HFFc6 (cell line): ENCODE data around the gene DNAJB6. TPM values are rescaled to one million over a fixed set of nuclear protein-coding genes. Genes with fewer than 3 reads are reported as not detected.

ENCODE experiments used
- DNase-seq: peaks from one replicate; pipeline ENCODE4 v3.0.0-alpha.2; 2018
- H3K27ac Mint-ChIP-seq: 2 replicates; pipeline ENCODE4 v1.8.0; 2020; ENCODE audit warnings: mild to moderate bottlenecking, mixed read lengths
- H3K27me3 Mint-ChIP-seq: 2 replicates; pipeline ENCODE4 v1.8.0; 2021; ENCODE audit warnings: mild to moderate bottlenecking, moderate library complexity, mixed read lengths; ENCODE audit not compliant: insufficient read depth
- H3K36me3 Mint-ChIP-seq: 2 replicates; pipeline ENCODE4 v1.8.0; 2021; ENCODE audit warnings: low read depth, mixed read lengths
- H3K4me1 Mint-ChIP-seq: 2 replicates; pipeline ENCODE4 v1.8.0; 2020; ENCODE audit warnings: low read depth, mixed read lengths
- H3K4me3 Mint-ChIP-seq: 2 replicates; pipeline ENCODE4 v1.8.0; 2020; ENCODE audit warnings: mild to moderate bottlenecking, moderate library complexity, mixed read lengths
- H3K9me3 Mint-ChIP-seq: 2 replicates; pipeline ENCODE4 v1.8.0; 2020; ENCODE audit warnings: mild to moderate bottlenecking, mixed read lengths
- CTCF ChIP-seq: fragments of 200-600 bp; sonication (generic); IDR thresholded peaks from 2 replicates; pipeline ENCODE4 v1.5.0; 2021; ENCODE audit warnings: antibody characterized with exemption, mild to moderate bottlenecking
- total RNA-seq, 6 experiments: library from RNA; stranded (reverse); fragmentation: NEBNext Ultra II Directional; extraction: Animal tissue kit (Norgen Biotek cat#: 25700); gene quantifications; 2 replicates in 1 of 6; 3 replicates in 5 of 6; pipeline ENCODE4 v1.2.3, GENCODE V29; 2021

The DNAJB6 gene
- total RNA-seq, 6 experiments from 2014 or later: 135 to 204 (median 163) TPM

- no peak overlapping the region for H3K4me3 Mint-ChIP-seq
- TF ChIP-seq CTCF: no peak
- H3K9me3 Mint-ChIP-seq: peaks cover 10% of the 10 kb centered on the region
- peaks cover 7% of the 10 kb centered on the region for H3K36me3 Mint-ChIP-seq
- no peak overlapping the region for H3K27ac Mint-ChIP-seq
- H3K27me3 Mint-ChIP-seq: no peaks in the 10 kb centered on the region; the same call in 1 of the 2 replicates
- peaks cover 10% of the 10 kb centered on the region for H3K4me1 Mint-ChIP-seq
- DNase-seq: no peak
Observed at GRCh38 chr7:157294773-157295172, 42.0 kb upstream of the DNAJB6 start.

- H3K36me3 Mint-ChIP-seq: peaks cover 7% of the 10 kb centered on the region
- H3K4me3 Mint-ChIP-seq: no peak overlapping the region
- H3K27ac Mint-ChIP-seq: no peak overlapping the region
- no peaks in the 10 kb centered on the region; the same call in 1 of the 2 replicates for H3K27me3 Mint-ChIP-seq
- no peak for TF ChIP-seq CTCF
- no peak for DNase-seq
- H3K9me3 Mint-ChIP-seq: peaks cover 10% of the 10 kb centered on the region
- H3K4me1 Mint-ChIP-seq: peaks cover 10% of the 10 kb centered on the region
Observed at GRCh38 chr7:157295338-157295737, 41.5 kb upstream of the DNAJB6 start.

GRCh38 chr7:157297185-157297584 lies 39.6 kb upstream of the DNAJB6 start:
- H3K27ac Mint-ChIP-seq: no peak overlapping the region
- H3K36me3 Mint-ChIP-seq: peaks cover 7% of the 10 kb centered on the region
- no peak for TF ChIP-seq CTCF
- DNase-seq: no peak
- H3K4me1 Mint-ChIP-seq: peaks cover 18% of the 10 kb centered on the region
- H3K4me3 Mint-ChIP-seq: no peak overlapping the region
- H3K9me3 Mint-ChIP-seq: peaks cover 10% of the 10 kb centered on the region
- H3K27me3 Mint-ChIP-seq: no peaks in the 10 kb centered on the region; the same call in 1 of the 2 replicates

GRCh38 chr7:157299317-157299612 lies 37.5 kb upstream of the DNAJB6 start:
- Mint-ChIP-seq H3K4me3 (no peak overlapping the region), H3K27me3 (no peaks in the 10 kb centered on the region; the same call in 1 of the 2 replicates), H3K36me3 (peaks cover 7% of the 10 kb centered on the region), H3K4me1 (peaks cover 36% of the 10 kb centered on the region), H3K27ac (no peak overlapping the region), H3K9me3 (peaks cover 10% of the 10 kb centered on the region)
- TF ChIP-seq CTCF: no peak
- DNase-seq: no peak

- Mint-ChIP-seq H3K27ac (no peak overlapping the region), H3K27me3 (no peaks in the 10 kb centered on the region; the same call in 1 of the 2 replicates), H3K4me1 (peaks cover 38% of the 10 kb centered on the region), H3K4me3 (no peak overlapping the region), H3K9me3 (peaks cover 10% of the 10 kb centered on the region), H3K36me3 (peaks cover 7% of the 10 kb centered on the region)
- no peak for DNase-seq
- no peak for TF ChIP-seq CTCF
Observed at GRCh38 chr7:157299613-157300368, 37.0 kb upstream of the DNAJB6 start.
